ENCODE measurements around the gene THRB. TPM values are rescaled to one million over a fixed set of nuclear protein-coding genes. Genes with fewer than 3 reads are reported as not detected.

Gene THRB
- total RNA-seq, 3 donors from 2014 or later: 25.1 to 75.5 (median 59.8) TPM

GRCh38 chr3:24474862-24475261 is 19.8 kb downstream of the THRB start:
- TF ChIP-seq, protein P1, sequence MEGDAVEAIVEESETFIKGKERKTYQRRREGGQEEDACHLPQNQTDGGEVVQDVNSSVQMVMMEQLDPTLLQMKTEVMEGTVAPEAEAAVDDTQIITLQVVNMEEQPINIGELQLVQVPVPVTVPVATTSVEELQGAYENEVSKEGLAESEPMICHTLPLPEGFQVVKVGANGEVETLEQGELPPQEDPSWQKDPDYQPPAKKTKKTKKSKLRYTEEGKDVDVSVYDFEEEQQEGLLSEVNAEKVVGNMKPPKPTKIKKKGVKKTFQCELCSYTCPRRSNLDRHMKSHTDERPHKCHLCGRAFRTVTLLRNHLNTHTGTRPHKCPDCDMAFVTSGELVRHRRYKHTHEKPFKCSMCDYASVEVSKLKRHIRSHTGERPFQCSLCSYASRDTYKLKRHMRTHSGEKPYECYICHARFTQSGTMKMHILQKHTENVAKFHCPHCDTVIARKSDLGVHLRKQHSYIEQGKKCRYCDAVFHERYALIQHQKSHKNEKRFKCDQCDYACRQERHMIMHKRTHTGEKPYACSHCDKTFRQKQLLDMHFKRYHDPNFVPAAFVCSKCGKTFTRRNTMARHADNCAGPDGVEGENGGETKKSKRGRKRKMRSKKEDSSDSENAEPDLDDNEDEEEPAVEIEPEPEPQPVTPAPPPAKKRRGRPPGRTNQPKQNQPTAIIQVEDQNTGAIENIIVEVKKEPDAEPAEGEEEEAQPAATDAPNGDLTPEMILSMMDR (IDR thresholded peaks at IDR 0.05): no peak
- H3K4me3 ChIP-seq: no peak overlapping the region
- intact Hi-C loops (cut with DNase I, micrococcal nuclease): no loop called here

DNA sequence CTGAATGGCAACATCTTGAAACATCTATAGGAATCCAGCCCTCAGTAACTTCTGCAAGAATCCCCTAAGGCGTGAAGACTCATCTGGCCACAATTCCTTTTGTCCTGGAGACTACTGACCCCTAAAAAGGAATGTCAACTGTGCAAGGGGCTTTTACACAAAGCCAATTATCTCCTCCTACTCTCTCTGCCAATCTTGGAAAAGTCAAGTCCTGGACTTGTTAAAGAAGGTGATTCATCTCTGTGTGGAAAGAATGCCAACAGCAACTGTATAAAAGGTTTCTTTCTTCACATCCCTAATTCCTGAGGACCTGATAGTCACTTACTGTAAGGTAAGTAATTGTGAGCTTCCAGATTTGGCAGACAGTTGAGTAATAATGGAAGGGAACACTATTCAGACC is 22.3 kb downstream of the THRB start:
- H3K9me3 ChIP-seq: no peaks in the 10 kb centered on the region
- no peak for DNase-seq
- H3K36me3 ChIP-seq (ENCODE audit: low read depth): no peaks in the 10 kb centered on the region
- intact Hi-C loops (cut with DNase I, micrococcal nuclease): no loop called here
- ATAC-seq: no peak
- H3K4me3 ChIP-seq: no peak overlapping the region
- H3K4me1 ChIP-seq (ENCODE audit: low read depth): no peaks in the 10 kb centered on the region
- TF ChIP-seq, protein P1 (IDR thresholded peaks at IDR 0.05): no peak

More at GRCh38 chr3:24474862-24475261, 19.8 kb downstream of the THRB start:
- no peaks in the 10 kb centered on the region for H3K36me3 ChIP-seq (ENCODE audit: low read depth)
- no peak for ATAC-seq
- no peaks in the 10 kb centered on the region for H3K9me3 ChIP-seq
- no peaks in the 10 kb centered on the region for H3K4me1 ChIP-seq (ENCODE audit: low read depth)
- DNase-seq: no peak

GRCh38 chr3:24471486-24471885 is 23.2 kb downstream of the THRB start:
- Histone ChIP-seq H3K4me1 (ENCODE audit: low read depth) (no peaks in the 10 kb centered on the region), H3K9me3 (no peaks in the 10 kb centered on the region), H3K36me3 (ENCODE audit: low read depth) (no peaks in the 10 kb centered on the region), H3K4me3 (no peak overlapping the region)
- no peak for ATAC-seq
- TF ChIP-seq, protein P1 (IDR thresholded peaks at IDR 0.05): no peak
- DNase-seq: no peak
- intact Hi-C loops (cut with DNase I, micrococcal nuclease): no loop called here

DNA sequence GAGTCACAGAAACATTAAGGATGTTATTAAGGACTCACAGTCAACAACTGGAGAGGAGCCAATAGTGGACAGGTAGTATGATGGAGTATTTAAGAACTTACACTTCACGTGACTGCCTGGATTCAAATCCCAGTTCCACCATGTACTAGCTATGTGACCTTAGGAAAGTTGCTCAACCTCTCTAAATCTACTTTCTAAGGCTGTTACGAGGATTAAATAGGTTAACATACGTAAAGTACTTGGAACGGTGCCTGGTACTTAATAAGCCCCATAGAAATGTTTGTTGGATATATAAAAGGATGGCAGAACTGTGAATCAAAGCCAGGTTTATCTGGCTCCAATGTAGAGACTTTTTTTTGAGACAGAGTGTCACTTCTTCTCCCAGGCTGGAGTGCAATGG is 24.4 kb downstream of the THRB start:
- Histone ChIP-seq H3K4me3 (no peak overlapping the region), H3K9me3 (no peaks in the 10 kb centered on the region), H3K36me3 (ENCODE audit: low read depth) (no peaks in the 10 kb centered on the region), H3K4me1 (ENCODE audit: low read depth) (no peaks in the 10 kb centered on the region)
- TF ChIP-seq, protein P1 (IDR thresholded peaks at IDR 0.05): no peak
- DNase-seq (no peak), ATAC-seq (no peak)
- intact Hi-C loops (cut with DNase I, micrococcal nuclease): no loop called here

DNA sequence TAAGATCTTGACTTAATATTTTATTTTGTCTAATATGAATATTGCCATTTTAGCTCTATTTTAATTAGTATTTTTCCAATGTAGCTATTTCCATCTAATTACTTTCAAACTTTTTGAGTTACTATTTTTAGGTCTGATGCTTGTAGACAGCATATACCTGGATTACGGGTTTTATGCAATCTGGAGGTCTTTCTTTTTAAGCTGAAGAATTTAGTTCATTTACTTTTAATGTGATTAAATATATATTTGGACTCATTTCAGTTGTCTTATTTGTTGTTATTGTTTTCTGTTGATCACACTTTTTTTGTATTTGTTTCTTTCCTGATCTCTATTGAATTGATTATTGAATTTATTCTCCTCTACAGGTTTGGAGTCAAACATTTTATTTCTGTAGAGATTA is 30.3 kb downstream of the THRB start:
- Histone ChIP-seq H3K4me3 (no peak overlapping the region), H3K9me3 (no peaks in the 10 kb centered on the region), H3K36me3 (ENCODE audit: low read depth) (no peaks in the 10 kb centered on the region), H3K4me1 (ENCODE audit: low read depth) (no peaks in the 10 kb centered on the region)
- DNase-seq (no peak), ATAC-seq (no peak)
- TF ChIP-seq, protein P1 (IDR thresholded peaks at IDR 0.05): no peak
- intact Hi-C loops (cut with DNase I, micrococcal nuclease): no loop called here

DNA sequence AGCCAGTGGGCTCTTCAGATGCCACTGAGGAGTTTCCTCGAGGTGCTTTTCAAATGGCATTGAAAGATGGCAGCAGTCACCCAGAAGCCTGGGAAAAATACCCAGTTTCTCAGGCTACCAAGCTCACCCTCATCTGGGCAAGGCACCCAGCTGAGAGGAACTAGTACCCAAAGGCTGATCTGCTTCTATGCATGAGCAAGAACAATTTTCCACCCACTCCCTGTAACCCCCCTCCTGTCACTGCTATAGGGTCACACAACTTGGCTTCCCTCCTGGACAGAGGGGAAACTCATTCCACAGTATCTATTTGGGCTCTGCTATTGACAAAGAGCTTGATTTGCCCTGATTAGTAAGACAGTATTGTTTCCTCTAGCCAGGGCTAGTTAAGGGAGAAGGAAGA is 31.9 kb downstream of the THRB start:
- Histone ChIP-seq H3K9me3 (no peaks in the 10 kb centered on the region), H3K4me3 (no peak overlapping the region), H3K4me1 (ENCODE audit: low read depth) (no peaks in the 10 kb centered on the region), H3K36me3 (ENCODE audit: low read depth) (no peaks in the 10 kb centered on the region)
- intact Hi-C loops (cut with DNase I, micrococcal nuclease): no loop called here
- ATAC-seq (no peak), DNase-seq (no peak)
- TF ChIP-seq, protein P1 (IDR thresholded peaks at IDR 0.05): no peak
